CD4-positive, CD25-positive, alpha-beta regulatory T cell (primary cell): ENCODE measurements around the gene SORL1. TPM values are rescaled to one million over a fixed set of nuclear protein-coding genes. Genes with fewer than 3 reads are reported as not detected.

Experiments
- ATAC-seq, 2 donors: fragments of 150-1000 bp; cut with Tn5 transposase; one replicate each; pipeline ENCODE4 v1.10.0; 2021; ENCODE audit warnings: low read depth in 2 of 2, moderate number of reproducible peaks in 2 of 2, moderate library complexity in 1 of 2
- DNase-seq, 3 donors: peaks; one replicate each; pipeline versions ENCODE4 v3.0.0 to v3.0.0-alpha.2; 2012 to 2022; ENCODE audit warnings: mixed read lengths in 1 of 3
- H3K27ac ChIP-seq: one replicate; pipeline ENCODE4 v1.7.0; 2013; ENCODE audit warnings: mild to moderate bottlenecking, low read length; ENCODE audit not compliant: insufficient read depth, poor library complexity, severe bottlenecking
- H3K27me3 ChIP-seq: one replicate; pipeline ENCODE4 v1.7.0; 2013; ENCODE audit warnings: low read length; ENCODE audit not compliant: control insufficient read depth, insufficient read depth
- H3K36me3 ChIP-seq: one replicate; pipeline ENCODE4 v1.7.0; 2013; ENCODE audit warnings: mild to moderate bottlenecking, low read length, moderate library complexity; ENCODE audit not compliant: control insufficient read depth, insufficient read depth
- H3K4me1 ChIP-seq: 2 replicates; pipeline ENCODE4 v1.7.0; 2013; ENCODE audit warnings: mild to moderate bottlenecking, low read length; ENCODE audit not compliant: insufficient read depth, control insufficient read depth, poor library complexity, severe bottlenecking
- H3K4me3 ChIP-seq: one replicate; pipeline ENCODE4 v1.7.0; 2013; ENCODE audit warnings: low read depth, mild to moderate bottlenecking, low read length, moderate library complexity
- H3K9me3 ChIP-seq, 2 experiments: 1 replicate in 1 of 2; 2 replicates in 1 of 2; pipeline ENCODE4 v1.7.0; 2013; ENCODE audit warnings: low read length in 2 of 2, mild to moderate bottlenecking in 1 of 2, moderate library complexity in 1 of 2; ENCODE audit not compliant: control insufficient read depth in 2 of 2
- H3K27ac Mint-ChIP-seq, 3 donors: one replicate each; pipeline ENCODE4 v1.8.0; 2020 to 2022; ENCODE audit warnings: mild to moderate bottlenecking in 3 of 3, mixed read lengths in 3 of 3, moderate library complexity in 2 of 3
- H3K27me3 Mint-ChIP-seq: one replicate; pipeline ENCODE4 v1.8.0; 2022; ENCODE audit warnings: mild to moderate bottlenecking, mixed read lengths
- H3K36me3 Mint-ChIP-seq: one replicate; pipeline ENCODE4 v1.8.0; 2020; ENCODE audit warnings: mixed read lengths
- H3K4me1 Mint-ChIP-seq, 4 donors: one replicate each; pipeline ENCODE4 v1.8.0; 2020 to 2022; ENCODE audit warnings: mixed read lengths in 4 of 4, mild to moderate bottlenecking in 1 of 4
- H3K4me3 Mint-ChIP-seq, 4 donors: one replicate each; pipeline ENCODE4 v1.8.0; 2020 to 2022; ENCODE audit warnings: mild to moderate bottlenecking in 4 of 4, mixed read lengths in 4 of 4, moderate library complexity in 3 of 4
- H3K9me3 Mint-ChIP-seq, 7 donors: one replicate each; pipeline ENCODE4 v1.8.0; 2020 to 2022; ENCODE audit warnings: mixed read lengths in 7 of 7, mild to moderate bottlenecking in 3 of 7, moderate library complexity in 2 of 7
- polyA plus RNA-seq, 4 donors: library from polyadenylated mRNA; unstranded; fragments of 300-500 nt; fragmentation: Illumina TruSeq; gene quantifications; one replicate each; pipeline ENCODE4 v1.2.3, GENCODE V29; 2021
- total RNA-seq: library from RNA; stranded (reverse); gene quantifications from one replicate; pipeline ENCODE4 v1.2.3, GENCODE V29; 2022

The SORL1 gene
- total and polyA plus RNA-seq, 5 donors from 2014 or later, result 143 to 441 (median 168) TPM

GRCh38 chr11:121472312-121472711, 20.2 kb downstream of the SORL1 start:
- Histone ChIP-seq H3K9me3 (no peaks in the 10 kb centered on the region), H3K36me3 (peaks cover 72% of the 10 kb centered on the region), H3K27ac (no peak overlapping the region), H3K4me3 (peak overlapping the region; percentile 3), H3K4me1 (peaks cover 45% of the 10 kb centered on the region), H3K27me3 (no peaks in the 10 kb centered on the region)
- H3K4me3 Mint-ChIP-seq, result no peak overlapping the region
- peaks cover 42% of the 10 kb centered on the region for H3K36me3 Mint-ChIP-seq
- DNase-seq (no peak), ATAC-seq (no peak)
- H3K4me1 Mint-ChIP-seq, result peaks cover 11 to 92% (median 63%) of the 10 kb centered on the region in 4 donors
- peak overlapping the region in 2 of 3 donors; percentile 76 to 78 for H3K27ac Mint-ChIP-seq
- H3K9me3 Mint-ChIP-seq, result no peaks in the 10 kb centered on the region
- H3K27me3 Mint-ChIP-seq, result no peaks in the 10 kb centered on the region

DNA sequence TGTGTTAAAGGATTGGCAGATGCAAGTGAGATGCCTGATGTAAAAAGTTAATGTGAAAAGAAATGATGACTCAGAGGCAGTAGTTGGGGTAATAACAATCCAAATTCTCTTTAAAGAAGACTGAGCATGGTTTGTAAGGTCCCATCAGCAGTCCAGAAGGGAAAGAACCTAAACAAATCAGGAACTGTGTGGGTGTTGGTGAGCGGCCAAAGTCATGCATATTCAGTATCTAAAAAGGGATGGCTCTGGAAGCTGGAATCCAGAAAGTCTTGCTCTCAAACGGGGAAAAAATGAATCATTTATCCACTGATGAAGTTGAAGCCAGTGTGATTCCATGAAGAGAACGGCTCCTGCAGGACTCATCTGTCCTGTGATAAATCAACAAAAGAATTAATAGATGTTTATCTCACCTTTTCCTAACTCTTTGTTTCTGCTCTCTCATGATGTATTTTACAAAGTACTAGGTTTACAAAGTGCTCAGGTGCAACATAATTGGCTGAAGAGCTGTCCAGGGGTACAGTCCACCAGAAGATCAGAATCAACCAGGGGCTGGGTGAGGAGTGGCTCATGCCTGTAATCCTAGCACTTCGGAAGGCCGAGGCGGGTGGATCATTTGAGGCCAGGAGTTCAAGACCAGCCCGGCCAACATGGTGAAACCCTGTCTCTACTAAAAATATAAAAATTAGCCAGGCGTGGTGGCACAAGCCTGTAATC, 21.1 kb downstream of the SORL1 start:
- Histone ChIP-seq H3K9me3 (no peaks in the 10 kb centered on the region), H3K27ac (no peak overlapping the region), H3K36me3 (peaks cover 77% of the 10 kb centered on the region), H3K4me1 (peaks cover 36% of the 10 kb centered on the region), H3K4me3 (no peak overlapping the region), H3K27me3 (no peaks in the 10 kb centered on the region)
- Mint-ChIP-seq H3K27ac (peak overlapping the region in 2 of 3 donors; percentile 41 to 78), H3K4me1 (peaks cover 11 to 88% (median 60%) of the 10 kb centered on the region in 4 donors), H3K36me3 (peaks cover 48% of the 10 kb centered on the region), H3K4me3 (peak overlapping the region in 1 of 4 donors; percentile 13), H3K9me3 (no peaks in the 10 kb centered on the region), H3K27me3 (no peaks in the 10 kb centered on the region)
- DNase-seq, result no peak
- no peak for ATAC-seq

GRCh38 chr11:121474680-121475079, 22.6 kb downstream of the SORL1 start:
- peaks cover 50% of the 10 kb centered on the region for H3K36me3 Mint-ChIP-seq

DNA sequence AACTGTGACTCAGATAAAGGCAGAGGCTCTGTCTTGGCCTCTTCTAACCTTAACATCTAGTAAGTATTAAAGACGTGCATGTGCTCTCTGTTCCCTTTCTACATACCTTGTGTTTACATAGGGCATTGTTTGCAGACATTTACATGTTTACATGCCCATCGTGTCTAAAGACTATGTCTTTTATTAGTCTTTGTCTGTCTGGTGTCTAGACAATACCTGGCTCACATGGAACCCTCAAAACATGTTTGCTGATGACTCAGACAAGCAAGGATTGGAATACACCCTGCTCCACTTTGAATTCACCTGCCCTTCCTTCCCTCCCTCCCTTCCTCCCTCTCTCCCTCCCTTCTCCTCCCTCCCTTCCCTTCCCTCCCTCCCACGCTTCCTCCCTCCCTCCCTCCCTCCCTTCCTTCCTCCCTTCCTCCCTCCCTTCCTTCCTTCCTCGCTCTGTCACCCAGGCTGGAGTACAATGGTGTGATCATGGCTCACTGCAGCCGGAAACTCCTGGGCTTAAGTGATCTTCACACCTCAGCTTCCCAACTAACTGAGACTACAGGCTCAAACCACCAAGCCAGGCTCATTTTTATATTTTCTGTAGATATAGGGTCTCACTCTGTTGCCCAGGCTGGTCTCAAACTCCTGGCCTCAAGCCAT, 24.4 kb downstream of the SORL1 start:
- no peaks in the 10 kb centered on the region for H3K27me3 Mint-ChIP-seq
- Histone ChIP-seq H3K4me3 (no peak overlapping the region), H3K27me3 (no peaks in the 10 kb centered on the region), H3K36me3 (peaks cover 74% of the 10 kb centered on the region), H3K27ac (no peak overlapping the region), H3K9me3 (no peaks in the 10 kb centered on the region), H3K4me1 (peaks cover 38% of the 10 kb centered on the region)
- H3K4me3 Mint-ChIP-seq, result peak overlapping the region in 1 of 4 donors; percentile 53
- H3K4me1 Mint-ChIP-seq, result peaks cover 6 to 85% (median 47%) of the 10 kb centered on the region in 4 donors
- DNase-seq, result no peak
- no peak overlapping the region for H3K27ac Mint-ChIP-seq
- H3K36me3 Mint-ChIP-seq, result peaks cover 39% of the 10 kb centered on the region
- ATAC-seq, result no peak
- H3K9me3 Mint-ChIP-seq, result no peaks in the 10 kb centered on the region

More at GRCh38 chr11:121474680-121475079, 22.6 kb downstream of the SORL1 start:
- DNase-seq, result no peak
- Mint-ChIP-seq H3K4me1 (peaks cover 6 to 86% (median 52%) of the 10 kb centered on the region in 4 donors), H3K9me3 (no peaks in the 10 kb centered on the region), H3K27me3 (no peaks in the 10 kb centered on the region), H3K4me3 (peak overlapping the region in 1 of 4 donors; percentile 35), H3K27ac (peak overlapping the region in 2 of 3 donors; percentile 7 to 43)
- no peak overlapping the region for H3K4me3 ChIP-seq
- ATAC-seq, result no peak
- H3K36me3 ChIP-seq, result peaks cover 84% of the 10 kb centered on the region
- H3K27me3 ChIP-seq, result no peaks in the 10 kb centered on the region
- peaks cover 30% of the 10 kb centered on the region for H3K4me1 ChIP-seq
- H3K27ac ChIP-seq, result no peak overlapping the region
- no peaks in the 10 kb centered on the region for H3K9me3 ChIP-seq

DNA sequence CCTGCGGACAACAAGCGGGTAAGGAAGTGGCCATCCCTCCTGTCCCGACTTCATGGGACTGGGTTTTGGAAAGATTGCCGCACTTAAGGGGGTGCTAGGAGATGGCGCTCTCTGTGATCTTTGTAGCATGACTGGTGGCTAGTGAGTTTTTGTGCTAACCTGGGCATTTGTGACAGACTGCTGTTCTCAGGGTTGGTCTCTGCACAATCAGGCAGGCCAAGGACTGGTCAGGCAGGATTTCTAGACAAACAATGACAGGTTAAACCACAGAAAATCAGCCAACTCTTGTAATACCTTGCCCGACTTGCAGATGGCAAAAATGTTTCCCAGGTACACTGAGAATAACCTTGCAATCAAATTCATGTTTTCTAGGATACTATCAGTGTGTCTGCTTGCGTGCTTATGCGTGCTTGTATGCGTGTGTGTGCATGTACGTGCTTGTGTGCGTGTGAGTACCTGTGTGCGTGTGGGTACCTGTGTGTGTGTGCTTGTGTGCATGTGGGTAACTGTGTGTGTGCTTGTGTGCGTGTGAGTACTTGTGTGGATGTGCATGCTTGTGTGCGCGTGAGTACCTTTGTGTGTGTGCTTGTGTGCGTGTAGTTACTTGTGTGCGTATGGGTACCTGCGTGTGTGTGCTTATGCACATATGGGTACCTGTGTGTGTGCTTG, 26.2 kb downstream of the SORL1 start:
- H3K9me3 Mint-ChIP-seq, result no peaks in the 10 kb centered on the region
- Histone ChIP-seq H3K9me3 (no peaks in the 10 kb centered on the region), H3K27ac (no peak overlapping the region), H3K4me1 (peaks cover 46% of the 10 kb centered on the region), H3K4me3 (no peak overlapping the region), H3K36me3 (peaks cover 65% of the 10 kb centered on the region), H3K27me3 (no peaks in the 10 kb centered on the region)
- H3K27me3 Mint-ChIP-seq, result no peaks in the 10 kb centered on the region
- peaks cover 31% of the 10 kb centered on the region for H3K36me3 Mint-ChIP-seq
- H3K27ac Mint-ChIP-seq, result peak overlapping the region in 2 of 3 donors; percentile 14 to 62
- no peak overlapping the region for H3K4me3 Mint-ChIP-seq
- H3K4me1 Mint-ChIP-seq, result peaks cover 6 to 86% (median 44%) of the 10 kb centered on the region in 4 donors
- DNase-seq, result no peak
- ATAC-seq, result no peak

DNA sequence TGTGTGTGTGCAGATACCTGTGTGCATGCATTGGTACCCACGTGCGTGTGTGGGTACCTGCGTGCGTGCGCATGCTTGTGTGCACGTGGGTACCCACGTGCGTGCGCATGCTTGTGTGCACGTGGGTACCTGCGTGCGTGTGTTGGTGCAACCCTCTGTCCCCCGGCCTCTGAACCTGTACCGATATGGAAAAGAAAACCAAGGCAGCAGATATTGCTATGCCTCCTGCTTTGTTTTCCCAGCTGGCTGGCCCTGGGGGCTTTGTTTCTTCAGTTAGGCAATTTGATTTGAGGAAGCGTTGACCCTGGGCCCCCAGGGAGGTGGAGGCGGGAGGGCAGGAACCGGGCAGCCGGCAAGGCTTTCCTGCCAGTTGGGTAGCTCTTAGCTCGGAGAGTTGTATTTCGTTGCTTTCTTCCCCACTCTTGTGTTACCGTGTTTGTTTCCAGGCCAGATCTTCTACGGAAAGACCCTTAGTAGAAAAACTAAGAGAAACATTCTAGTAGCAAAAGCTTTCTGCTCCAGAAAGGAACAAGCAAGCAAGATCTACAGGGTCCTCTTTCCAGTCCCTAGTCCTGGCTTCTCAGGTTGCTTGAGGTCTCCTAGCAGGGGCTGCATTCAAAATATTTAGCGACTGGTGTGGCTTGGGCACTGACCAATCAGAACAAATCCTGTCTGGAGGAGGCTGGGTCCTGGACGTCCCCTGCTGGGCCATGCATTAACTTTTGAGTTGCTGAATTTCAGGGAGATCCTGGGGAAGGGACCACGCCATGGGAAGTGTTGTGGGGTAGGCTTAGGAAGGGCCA, 27.0 kb downstream of the SORL1 start:
- peaks cover 34% of the 10 kb centered on the region for H3K36me3 Mint-ChIP-seq

DNA sequence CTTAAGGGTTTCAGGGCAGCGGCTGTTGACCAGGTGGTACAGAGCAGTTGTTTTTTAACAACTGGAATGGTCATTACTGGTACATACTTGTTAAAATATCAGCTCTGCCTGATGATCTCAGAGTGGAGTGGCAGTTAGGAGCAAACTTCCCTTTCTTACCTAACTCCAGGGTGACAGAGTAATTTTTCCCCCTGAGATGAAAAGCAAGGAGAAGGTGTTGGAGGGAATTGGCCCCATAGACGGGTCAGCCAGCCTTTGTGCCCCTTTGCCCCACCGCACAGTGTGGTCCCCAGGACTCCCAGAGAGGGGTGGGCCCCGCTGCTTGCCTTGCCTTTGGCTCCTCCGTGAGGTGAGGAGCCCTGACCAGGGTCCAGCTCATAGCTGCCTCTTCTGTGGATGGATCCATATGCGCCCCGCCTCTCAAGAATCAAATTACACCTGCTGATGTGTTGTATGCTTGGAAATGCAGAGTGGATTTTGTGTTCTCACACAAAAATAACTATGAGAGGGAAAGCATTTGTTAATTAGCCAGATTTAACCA, 27.7 kb downstream of the SORL1 start:
- ATAC-seq (no peak), DNase-seq (no peak)
- Histone ChIP-seq H3K27ac (no peak overlapping the region), H3K36me3 (peaks cover 66% of the 10 kb centered on the region), H3K27me3 (no peaks in the 10 kb centered on the region), H3K4me3 (no peak overlapping the region), H3K4me1 (peaks cover 42% of the 10 kb centered on the region), H3K9me3 (no peaks in the 10 kb centered on the region)
- H3K36me3 Mint-ChIP-seq, result peaks cover 34% of the 10 kb centered on the region
- no peak overlapping the region for H3K4me3 Mint-ChIP-seq
- peaks cover 18 to 87% (median 50%) of the 10 kb centered on the region in 4 donors for H3K4me1 Mint-ChIP-seq
- H3K9me3 Mint-ChIP-seq, result no peaks in the 10 kb centered on the region
- peak overlapping the region in 1 of 3 donors; percentile 54 for H3K27ac Mint-ChIP-seq
- H3K27me3 Mint-ChIP-seq, result no peaks in the 10 kb centered on the region

More for the DNA sequence above, 27.0 kb downstream of the SORL1 start:
- H3K4me3 Mint-ChIP-seq, result no peak overlapping the region
- no peak overlapping the region for H3K4me3 ChIP-seq
- no peak for DNase-seq
- peaks cover 66% of the 10 kb centered on the region for H3K36me3 ChIP-seq
- peaks cover 13 to 88% (median 49%) of the 10 kb centered on the region in 4 donors for H3K4me1 Mint-ChIP-seq
- no peak for ATAC-seq
- H3K9me3 ChIP-seq, result no peaks in the 10 kb centered on the region
- H3K27me3 ChIP-seq, result no peaks in the 10 kb centered on the region
- H3K27me3 Mint-ChIP-seq, result no peaks in the 10 kb centered on the region
- peak overlapping the region in 2 of 3 donors; percentile 43 to 62 for H3K27ac Mint-ChIP-seq
- no peaks in the 10 kb centered on the region for H3K9me3 Mint-ChIP-seq
- H3K4me1 ChIP-seq, result peaks cover 46% of the 10 kb centered on the region
- no peak overlapping the region for H3K27ac ChIP-seq
